HUDEP-2 (cell line): Measurements from ENCODE around the gene NEURL2.
"Not testable (repeated sequence)": the region's sequence is repeated elsewhere in the genome, so short reads cannot be mapped to it uniquely, and the experiment has no call there.

Source experiments
- DNase-seq, 76 experiments: peaks; one replicate each; lab custom pipeline; 2025; ENCODE audit not compliant: unreplicated experiment in 76 of 76; lab: John Stamatoyannopoulos, UW

Gene NEURL2

DNA sequence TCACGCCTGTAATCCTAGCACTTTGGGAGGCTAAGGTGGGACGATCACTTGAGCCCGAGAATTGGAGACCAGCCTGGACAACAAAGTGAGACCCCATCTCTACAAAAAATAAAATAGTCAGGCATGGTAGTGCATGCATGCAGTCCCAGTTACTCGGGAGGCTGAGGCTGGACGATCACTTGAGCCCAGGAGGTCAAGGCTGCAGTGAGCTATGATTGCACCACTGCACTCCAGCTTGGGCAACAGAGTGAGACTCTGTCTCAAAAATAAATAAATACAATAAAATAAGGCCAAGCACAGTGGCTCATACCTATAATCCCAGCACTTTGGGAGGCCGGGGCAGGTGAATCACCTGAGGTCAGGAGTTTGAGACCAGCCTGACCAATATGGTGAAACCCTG lies 10.3 kb upstream of the NEURL2 start:
- DNase-seq = not testable (repeated sequence)

DNA sequence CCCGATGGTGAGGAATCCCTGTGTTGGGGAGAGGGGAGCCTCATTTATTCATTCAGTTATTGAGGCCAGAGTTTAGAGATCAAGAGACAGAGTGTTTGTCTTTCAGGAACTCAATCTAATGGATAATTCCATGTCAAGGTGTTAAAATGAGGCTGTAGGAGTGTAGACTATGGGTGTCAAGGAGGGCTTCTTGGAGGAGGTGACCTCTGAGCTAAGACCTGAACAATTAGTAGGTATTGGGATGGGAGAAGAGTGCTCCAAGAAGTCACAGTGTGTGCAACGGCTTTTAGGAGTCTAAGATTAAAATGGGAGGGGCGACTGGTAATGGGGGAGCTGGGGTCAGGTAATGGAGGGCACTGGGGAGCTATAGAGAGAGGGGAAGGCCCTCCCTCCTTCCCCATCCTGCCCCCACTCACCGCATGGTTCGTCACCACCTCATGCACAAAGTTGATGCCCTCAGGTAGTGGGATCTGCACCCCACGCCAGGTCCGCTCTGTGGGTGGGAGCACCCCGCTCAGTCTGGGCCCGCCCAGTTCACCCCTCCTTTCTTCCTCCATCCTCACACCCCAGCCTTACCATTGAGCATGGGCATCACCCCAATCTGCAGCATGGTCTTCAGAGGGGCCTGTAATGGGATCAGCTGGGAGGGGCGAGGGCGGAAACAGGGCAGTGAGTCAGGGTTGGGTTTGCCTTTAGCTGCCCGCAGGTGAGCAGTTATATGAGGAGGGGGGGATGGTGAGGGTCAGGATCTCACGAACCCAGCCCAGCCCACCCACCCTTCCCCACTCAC lies 8.2 kb upstream of the NEURL2 start:
- DNase-seq = no peak

DNA sequence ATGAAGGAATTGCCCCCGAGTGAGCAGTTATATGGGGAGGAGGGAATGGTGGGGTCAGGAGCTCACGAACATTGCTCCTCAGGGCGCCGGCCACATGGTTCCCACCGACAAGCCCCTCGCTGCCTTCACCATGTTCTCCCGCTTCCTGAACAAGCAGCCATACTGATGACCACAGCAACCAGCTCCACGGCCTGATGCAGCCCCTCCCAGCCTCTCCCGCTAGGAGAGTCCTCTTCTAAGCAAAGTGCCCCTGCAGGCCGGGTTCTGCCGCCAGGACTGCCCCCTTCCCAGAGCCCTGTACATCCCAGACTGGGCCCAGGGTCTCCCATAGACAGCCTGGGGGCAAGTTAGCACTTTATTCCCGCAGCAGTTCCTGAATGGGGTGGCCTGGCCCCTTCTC lies 7.3 kb upstream of the NEURL2 start:
- DNase-seq = no peak

DNA sequence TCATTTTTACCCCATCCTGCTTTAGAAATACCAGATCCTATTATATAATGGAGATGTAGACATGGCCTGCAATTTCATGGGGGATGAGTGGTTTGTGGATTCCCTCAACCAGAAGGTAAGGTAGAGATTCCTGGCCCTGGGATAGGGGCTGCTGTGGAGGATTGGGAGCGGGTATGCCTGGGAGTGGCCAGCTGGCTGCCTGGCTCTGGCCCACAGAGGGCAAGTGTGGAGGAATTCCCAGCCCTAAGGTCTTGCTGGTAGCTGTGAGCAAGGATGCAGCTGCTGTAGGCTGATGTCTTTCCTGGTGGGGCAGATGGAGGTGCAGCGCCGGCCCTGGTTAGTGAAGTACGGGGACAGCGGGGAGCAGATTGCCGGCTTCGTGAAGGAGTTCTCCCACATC lies 6.7 kb upstream of the NEURL2 start:
- no peak for DNase-seq

DNA sequence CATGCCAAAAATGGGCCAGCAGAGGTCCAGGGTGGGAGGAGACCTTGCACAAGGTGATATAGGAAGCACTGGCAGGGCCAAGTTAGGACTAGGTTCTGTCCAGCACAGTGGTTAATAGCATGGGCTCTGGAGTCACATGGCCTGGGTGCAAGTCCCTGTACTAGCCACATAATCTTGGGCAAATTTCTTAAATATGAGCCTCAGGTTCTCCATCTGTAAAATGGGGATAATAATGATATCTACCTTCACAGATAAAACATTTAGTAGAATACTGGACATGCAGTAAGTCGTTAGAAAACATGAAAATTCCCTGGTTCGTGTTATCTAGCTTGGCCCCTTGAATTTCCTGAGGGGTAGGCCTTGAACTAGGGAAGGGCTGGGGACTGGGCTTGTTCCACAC lies 6.3 kb upstream of the NEURL2 start:
- DNase-seq = no peak

DNA sequence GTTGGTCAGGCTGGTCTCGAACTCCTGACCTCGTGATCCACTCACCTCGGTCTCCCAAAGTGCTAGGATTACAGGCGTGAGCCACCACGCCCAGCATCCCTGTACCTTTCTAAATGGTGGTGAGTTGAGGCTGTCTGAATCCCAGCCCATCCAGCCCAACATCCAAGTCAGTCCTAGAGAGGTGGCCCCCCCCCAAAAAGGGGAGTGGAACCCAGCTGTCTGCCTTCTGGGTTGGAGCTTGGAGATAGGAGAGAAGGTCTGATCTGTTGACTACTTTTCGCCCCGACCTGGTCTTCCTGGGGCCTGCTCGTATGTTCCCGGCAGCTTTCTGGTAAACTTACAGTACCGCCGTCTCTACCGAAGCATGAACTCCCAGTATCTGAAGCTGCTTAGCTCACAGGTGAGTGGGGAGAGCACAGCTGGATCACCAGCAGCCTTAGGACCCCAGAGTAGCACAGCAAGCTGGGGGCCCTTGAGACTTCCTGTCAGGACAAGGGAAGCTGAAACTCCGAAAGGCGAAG lies 5.7 kb upstream of the NEURL2 start:
- no peak for DNase-seq

DNA sequence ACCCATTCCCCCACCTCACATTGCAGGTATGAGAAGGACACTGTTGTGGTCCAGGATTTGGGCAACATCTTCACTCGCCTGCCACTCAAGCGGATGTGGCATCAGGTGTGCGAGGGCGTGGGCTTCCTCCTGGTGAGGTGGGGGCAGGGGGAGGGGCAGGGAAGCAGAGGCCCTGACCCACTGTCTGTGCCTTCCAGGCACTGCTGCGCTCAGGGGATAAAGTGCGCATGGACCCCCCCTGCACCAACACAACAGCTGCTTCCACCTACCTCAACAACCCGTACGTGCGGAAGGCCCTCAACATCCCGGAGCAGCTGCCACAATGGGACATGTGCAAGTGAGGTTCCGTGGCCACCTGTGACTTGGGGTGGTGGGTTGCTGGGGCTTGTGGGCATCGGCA lies 3.8 kb upstream of the NEURL2 start:
- no peak for DNase-seq

DNA sequence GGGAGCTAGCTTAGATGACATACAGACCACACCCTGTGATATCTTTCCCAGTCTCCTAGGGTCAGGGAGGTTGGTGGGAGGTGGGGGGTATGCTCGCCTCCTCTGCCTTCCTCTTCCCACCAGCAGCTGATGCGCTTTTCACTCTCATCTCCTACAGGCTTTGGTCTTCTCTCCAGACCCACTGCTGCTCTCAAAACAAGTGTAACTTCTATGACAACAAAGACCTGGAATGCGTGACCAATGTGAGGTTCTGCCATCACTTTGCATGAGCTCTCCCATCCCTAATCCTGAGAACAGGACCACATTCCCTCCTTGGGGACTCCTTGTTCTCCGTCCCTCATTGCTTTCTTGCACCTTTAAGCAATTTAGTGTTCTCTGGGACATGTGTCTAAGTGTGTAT lies 2.8 kb upstream of the NEURL2 start:
- DNase-seq = no peak

DNA sequence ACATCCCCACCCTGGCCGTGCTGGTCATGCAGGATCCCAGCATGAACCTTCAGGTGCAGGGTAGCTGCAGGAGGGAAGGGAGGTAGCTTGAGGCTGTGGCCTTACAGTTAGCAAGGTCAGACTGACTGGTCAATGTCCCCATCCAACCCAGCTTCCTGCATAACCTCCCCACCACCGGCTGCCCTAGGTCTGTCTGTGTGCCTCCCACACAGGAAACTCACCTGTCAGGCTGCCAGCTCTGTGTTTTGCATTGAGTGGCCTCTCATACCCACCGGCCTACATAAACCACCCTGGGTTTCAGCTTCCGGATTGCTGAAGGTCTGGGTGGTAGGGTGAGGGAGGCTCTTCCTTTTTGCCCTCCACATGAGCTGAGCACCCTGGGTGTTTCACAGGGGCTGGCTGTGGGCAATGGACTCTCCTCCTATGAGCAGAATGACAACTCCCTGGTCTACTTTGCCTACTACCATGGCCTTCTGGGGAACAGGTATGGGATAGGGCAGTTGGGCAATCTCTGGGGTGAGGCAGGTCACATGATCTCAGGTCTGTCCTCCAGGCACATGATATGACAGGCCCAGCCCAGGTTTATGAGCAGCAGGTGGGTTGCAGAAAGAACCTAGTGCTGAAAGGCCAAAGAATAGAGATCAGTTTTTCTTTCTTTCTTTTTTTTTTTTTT lies 2.0 kb upstream of the NEURL2 start:
- DNase-seq = no peak

DNA sequence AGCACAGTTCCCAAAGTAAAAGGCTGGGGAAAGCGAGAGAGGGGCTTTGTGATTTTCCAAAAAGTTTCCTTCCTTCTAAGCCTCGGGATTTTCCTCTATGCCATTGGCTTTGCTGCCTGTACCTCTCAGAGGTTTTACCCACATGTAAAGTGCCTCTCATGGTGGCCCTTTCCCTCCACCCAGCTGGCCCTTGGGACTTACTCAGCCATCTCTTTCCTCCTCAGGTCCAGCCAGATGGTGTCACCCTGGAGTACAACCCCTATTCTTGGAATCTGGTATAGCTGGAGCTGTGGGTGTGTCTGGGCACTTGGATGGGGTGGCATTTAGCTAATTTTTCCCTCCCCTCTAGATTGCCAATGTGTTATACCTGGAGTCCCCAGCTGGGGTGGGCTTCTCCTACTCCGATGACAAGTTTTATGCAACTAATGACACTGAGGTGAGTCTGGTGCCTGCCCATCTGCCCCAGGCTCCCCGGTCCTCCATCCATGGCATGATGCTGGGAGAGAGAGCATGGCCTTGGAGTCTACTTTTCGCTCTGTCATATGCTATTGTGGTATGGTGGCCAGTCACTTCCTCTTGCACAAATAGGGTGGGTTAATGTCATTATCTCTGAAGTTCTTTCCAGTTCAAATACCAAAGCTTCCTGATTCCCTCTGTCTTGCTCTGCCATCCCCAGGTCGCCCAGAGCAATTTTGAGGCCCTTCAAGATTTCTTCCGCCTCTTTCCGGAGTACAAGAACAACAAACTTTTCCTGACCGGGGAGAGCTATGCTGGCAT lies 1.2 kb upstream of the NEURL2 start:
- DNase-seq = peak in 12 of 76 experiments; percentile 4 to 28 (median 14)

DNA sequence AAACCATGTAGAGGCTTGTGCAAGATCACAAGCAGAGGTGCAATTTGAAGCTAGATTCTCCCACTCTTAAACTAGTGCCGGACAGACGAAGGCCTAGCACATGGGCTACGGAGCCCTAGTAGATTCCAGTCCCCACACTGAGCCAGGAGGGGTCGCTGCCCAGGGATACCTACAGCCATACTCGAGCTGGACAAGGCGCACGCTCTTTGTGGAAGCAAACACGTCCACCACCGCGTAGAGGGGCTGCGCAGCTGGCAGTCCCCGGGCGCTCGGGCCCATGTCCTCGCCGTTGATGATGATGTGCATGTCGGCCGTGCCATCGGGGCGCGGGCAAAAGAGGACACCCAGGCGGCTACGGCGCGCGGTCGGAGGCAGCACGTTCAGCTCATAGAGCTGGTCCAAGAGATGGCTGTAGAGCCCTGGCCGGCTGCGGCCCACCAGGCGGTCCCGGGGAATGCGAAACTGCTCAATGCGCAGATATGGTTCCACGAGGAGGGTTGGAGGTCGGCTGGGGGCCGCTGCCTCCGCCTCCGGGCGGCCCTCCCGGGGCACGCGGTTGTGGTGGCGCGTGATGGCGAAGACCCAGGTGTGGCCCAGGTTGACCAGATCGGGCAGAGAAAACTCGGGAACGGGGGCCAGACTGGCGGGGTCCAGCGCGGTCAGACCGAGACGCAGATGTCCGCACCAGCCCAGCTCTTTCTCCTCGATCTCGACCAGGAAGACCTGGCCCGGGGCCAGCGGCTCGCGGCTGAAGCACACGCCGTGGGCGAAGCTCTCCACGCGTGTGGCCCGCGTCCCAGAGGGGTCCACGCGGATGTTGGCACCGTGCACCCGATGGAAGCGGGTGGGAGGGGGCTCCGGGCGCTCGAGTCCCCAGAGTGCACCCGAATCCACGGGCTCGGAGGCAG lies 677 bp downstream of the NEURL2 start:
- peak in 74 of 76 experiments; percentile 12 to 87 (median 68) for DNase-seq

DNA sequence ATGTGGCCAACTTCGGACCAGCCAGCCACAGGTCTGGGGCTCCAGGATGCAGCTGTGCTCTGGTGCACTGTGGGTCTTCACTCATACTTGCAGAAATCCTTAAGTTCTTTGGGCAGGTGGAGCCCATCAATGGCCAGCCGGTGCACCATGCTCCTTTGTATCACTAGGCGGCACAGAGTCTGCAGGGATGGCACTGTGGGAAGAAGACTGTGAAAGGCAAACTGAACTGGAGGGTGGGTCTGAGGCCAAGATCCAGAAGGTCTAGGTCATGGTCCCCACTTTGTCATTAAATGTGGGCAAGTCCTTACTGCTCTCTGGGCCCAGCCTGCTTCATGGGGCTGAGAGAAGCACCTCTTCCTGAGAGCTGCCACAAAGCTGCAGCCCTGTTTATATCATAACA lies 2.3 kb downstream of the NEURL2 start:
- no peak for DNase-seq

DNA sequence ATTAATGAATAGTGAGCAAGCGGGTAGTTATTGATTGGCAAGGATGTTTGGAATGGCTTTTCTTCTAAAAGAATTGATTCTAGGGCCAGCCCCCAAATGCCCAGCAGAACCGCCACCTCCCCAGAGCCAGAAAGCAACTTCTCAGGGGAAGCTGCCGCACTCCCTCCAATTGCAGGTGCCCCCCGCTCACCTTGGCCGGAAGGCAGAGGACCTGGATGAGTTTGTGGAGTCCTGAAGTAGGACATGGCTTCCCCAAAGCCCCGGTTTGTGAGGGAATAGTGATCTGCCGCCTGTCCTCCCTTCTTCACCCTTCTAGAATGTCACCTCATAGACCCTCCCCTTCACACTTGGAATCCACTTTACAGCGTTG lies 3.7 kb downstream of the NEURL2 start, which contains the start of gene SPATA25:
SPATA25 (minus strand) TSS at position 277 of the 370 bp plus-strand sequence; CDS start at position 245, 32 bp downstream.
- DNase-seq = no peak

DNA sequence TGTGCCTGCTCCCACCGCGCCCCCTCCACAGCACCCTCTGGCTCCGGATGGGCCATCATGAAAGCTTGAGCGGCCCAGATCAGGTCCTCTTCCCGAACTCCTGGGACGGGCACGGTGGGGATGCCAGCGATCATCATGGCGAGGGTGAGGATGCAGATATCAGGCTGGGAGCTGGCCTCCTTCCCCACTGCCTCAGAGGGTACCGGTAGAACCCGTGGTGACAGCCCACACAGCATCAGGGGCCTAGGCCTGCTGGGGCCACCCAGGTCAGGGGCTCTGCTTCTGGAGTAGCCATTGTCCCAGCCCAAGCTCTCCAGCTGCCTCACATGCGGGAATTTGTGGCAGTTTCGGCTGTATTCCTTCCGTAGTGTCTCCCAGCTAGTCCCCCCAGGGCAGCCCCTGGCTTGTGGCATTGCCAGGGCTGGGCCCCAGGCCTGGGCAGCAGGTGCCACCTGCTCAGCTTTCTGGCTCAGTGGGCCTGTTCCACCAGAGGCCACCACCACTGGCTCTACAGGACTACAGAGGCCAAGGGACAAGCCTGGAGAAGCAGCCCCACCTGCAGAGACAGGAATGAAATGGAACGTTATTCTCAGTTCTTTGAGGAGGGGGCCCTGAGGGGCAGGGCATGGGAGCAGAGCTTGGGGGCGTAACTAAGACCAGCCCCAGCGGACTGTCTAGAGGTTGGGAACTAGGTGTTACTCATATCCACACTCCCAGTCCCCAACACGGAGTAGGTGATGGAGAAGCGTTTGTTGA lies 4.2 kb downstream of the NEURL2 start:
- DNase-seq = no peak

DNA sequence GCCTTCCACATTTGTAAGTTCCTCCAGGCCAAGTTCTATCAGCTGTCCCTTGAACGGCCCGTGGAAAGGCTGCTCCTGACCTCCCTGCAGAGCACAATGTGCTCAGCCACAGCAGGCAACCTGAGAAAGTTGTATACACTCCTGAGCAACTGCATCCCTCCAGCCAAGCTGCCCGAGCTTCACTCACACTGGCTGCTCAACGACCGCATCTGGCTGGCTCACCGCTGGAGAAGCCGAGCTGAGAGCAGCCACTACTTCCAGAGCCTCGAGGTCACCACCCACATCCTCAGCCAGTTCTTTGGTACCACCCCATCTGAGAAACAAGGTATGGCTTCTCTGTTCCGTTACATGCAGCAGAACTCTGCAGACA lies 7.9 kb downstream of the NEURL2 start:
- DNase-seq = no peak

DNA sequence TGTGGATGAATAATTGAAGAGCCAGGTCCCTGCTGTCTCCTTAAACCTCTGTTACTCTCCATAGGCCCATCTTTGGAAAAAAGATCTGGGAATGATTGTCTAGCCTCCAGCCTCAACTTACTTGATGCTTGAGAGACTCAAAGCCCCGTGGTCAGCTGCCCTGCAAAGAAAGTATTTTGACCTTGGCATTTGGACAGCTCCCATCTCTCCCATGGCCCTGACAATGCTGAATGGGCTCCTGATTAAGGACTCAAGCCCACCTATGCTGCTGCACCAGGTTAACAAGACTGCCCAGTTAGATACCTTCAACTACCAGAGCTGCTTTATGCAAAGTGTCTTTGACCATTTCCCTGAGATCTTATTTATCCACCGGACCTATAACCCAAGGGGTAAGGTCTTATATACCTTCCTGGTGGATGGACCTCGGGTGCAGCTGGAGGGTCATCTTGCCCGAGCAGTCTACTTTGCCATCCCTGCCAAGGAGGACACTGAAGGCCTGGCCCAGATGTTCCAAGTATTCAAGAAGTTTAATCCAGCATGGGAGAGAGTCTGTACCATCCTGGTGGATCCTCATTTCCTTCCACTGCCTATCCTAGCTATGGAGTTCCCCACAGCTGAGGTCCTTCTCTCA lies 8.4 kb downstream of the NEURL2 start:
- no peak for DNase-seq

DNA sequence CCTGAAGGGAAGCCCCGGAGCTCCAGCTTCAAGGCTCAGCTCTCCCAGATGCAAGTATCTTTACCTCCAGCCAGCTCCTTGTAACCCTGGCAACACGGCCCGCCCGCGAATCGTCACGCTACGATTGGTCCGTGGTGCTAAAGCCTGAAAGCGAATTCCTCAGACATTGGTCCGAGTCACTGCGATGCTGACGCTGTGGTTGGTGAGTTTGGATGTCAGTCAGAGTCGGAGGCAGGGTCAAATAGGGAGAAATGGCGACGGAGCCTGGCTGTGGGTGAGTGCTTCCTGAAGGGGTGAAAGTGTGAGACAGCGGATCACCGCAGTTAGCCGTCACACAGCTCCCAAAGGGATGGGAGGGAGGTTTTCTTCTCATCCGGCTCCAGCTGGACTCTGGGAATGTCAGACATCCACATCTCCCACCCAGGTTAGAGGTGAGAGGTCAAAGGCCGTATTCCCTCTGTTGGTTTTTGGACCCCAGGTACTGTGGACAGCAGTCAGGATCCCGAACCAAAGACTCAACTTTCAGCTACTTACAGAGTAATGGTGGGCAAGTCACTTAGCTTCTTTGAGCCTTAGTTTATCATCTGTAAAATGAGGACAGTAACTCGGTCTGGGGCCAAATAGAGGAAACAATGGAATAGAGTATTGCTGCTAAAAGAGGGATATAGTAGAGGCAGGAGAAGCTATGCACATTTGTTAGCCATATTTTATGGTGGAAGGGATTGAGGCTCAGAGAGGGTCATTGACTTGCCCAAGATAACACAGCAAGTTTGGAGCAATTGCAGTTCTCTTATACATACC lies 9.8 kb downstream of the NEURL2 start, which contains the start of gene ZSWIM1:
ZSWIM1 (plus strand) TSS at position 240 of the 801 bp plus-strand sequence. CDS start 1,366 bp downstream, outside the sequence.
- peak; percentile 41 to 100 (median 97) for DNase-seq
